ENCODE data around the gene SAMD7.

SAMD7 gene

GRCh38 chr3:169966951-169967915 lies 55.9 kb downstream of the SAMD7 start:
- peak; percentile 40 for DNase-seq

- no peak for DNase-seq
Observed at GRCh38 chr3:169968224-169968885, 57.0 kb downstream of the SAMD7 start.

GRCh38 chr3:169969174-169970095 lies 58.1 kb downstream of the SAMD7 start:
- no peak for DNase-seq

- DNase-seq: no peak
Observed at GRCh38 chr3:169970847-169971246, 59.5 kb downstream of the SAMD7 start.

GRCh38 chr3:169971522-169971921 lies 60.1 kb downstream of the SAMD7 start:
- no peak for DNase-seq

- no peak for DNase-seq
Observed at GRCh38 chr3:169980055-169980454, 68.7 kb downstream of the SAMD7 start.

GRCh38 chr3:169984292-169984691 lies 72.9 kb downstream of the SAMD7 start:
- no peak for DNase-seq

Measured in NCI-H524 treated with DMSO at 0.1 percent for 48 hours (cell line).